ENCODE measurements around the gene SHOX. TPM values are rescaled to one million over a fixed set of nuclear protein-coding genes. Genes with fewer than 3 reads are reported as not detected.
A peak's percentile ranks its signal among the peaks of the same experiment; 100 is the strongest.

The SHOX gene
- not detected in 2 replicates for total RNA-seq (ENCODE audit: low replicate concordance)
- long read RNA-seq = 0 reads

DNA sequence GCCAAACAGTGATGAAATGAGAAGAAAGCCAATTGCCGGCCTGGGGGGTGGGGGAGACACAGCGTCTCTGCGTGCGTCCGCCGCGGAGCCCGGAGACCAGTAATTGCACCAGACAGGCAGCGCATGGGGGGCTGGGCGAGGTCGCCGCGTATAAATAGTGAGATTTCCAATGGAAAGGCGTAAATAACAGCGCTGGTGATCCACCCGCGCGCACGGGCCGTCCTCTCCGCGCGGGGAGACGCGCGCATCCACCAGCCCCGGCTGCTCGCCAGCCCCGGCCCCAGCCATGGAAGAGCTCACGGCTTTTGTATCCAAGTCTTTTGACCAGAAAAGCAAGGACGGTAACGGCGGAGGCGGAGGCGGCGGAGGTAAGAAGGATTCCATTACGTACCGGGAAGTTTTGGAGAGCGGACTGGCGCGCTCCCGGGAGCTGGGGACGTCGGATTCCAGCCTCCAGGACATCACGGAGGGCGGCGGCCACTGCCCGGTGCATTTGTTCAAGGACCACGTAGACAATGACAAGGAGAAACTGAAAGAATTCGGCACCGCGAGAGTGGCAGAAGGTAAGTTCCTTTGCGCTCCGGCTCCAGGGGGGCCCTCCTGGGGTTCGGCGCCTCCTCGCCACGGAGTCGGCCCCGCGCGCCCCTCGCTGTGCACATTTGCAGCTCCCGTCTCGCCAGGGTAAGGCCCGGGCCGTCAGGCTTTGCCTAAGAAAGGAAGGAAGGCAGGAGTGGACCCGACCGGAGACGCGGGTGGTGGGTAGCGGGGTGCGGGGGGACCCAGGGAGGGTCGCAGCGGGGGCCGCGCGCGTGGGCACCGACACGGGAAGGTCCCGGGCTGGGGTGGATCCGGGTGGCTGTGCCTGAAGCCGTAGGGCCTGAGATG, at the start of gene SHOX:
TSS of gene SHOX (plus strand) at position 180 of the 885 bp plus-strand sequence. CDS start at position 287, 107 bp downstream.
- TF ChIP-seq, protein P1, sequence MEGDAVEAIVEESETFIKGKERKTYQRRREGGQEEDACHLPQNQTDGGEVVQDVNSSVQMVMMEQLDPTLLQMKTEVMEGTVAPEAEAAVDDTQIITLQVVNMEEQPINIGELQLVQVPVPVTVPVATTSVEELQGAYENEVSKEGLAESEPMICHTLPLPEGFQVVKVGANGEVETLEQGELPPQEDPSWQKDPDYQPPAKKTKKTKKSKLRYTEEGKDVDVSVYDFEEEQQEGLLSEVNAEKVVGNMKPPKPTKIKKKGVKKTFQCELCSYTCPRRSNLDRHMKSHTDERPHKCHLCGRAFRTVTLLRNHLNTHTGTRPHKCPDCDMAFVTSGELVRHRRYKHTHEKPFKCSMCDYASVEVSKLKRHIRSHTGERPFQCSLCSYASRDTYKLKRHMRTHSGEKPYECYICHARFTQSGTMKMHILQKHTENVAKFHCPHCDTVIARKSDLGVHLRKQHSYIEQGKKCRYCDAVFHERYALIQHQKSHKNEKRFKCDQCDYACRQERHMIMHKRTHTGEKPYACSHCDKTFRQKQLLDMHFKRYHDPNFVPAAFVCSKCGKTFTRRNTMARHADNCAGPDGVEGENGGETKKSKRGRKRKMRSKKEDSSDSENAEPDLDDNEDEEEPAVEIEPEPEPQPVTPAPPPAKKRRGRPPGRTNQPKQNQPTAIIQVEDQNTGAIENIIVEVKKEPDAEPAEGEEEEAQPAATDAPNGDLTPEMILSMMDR (conservative IDR thresholded peaks at IDR 0.05) = no peak
- peaks cover 8% of the 10 kb centered on the region for H3K4me1 Mint-ChIP-seq (ENCODE audit: unreplicated experiment)
- H3K27ac Mint-ChIP-seq = no peak within 1 kb of the TSS
- peak within 1 kb of the TSS; percentile 61 for H3K4me3 Mint-ChIP-seq
- peaks cover 92% of the 10 kb centered on the region for H3K27me3 Mint-ChIP-seq
- no peak for DNase-seq (ENCODE audit: extremely low spot score, unreplicated experiment)
- no peaks in the 10 kb centered on the region for H3K9me3 Mint-ChIP-seq
- no peaks in the 10 kb centered on the region for H3K36me3 Mint-ChIP-seq

DNA sequence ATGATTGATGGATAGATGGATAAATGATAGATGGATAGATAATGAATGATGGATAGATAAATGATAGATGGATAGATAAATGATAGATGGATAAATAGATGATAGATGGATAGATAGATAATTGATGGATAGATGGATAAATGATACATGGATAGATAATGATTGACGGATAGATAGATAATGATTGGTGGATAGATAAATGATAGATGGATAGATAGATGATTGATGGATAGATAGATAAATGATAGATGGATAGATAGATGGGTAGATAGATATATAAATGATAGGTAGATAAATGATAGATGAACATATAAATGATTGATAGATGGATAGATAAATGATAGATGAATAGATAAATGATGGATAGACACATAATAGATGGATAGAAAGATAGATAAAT, 49.5 kb upstream of the SHOX start:
- Mint-ChIP-seq H3K36me3 (peaks cover 3% of the 10 kb centered on the region), H3K27me3 (peaks cover 47% of the 10 kb centered on the region), H3K4me3 (no peak overlapping the region), H3K27ac (no peak overlapping the region), H3K4me1 (ENCODE audit: unreplicated experiment) (no peaks in the 10 kb centered on the region), H3K9me3 (no peaks in the 10 kb centered on the region)
- TF ChIP-seq, protein P1 (conservative IDR thresholded peaks at IDR 0.05) = no peak
- no peak for DNase-seq (ENCODE audit: extremely low spot score, unreplicated experiment)

DNA sequence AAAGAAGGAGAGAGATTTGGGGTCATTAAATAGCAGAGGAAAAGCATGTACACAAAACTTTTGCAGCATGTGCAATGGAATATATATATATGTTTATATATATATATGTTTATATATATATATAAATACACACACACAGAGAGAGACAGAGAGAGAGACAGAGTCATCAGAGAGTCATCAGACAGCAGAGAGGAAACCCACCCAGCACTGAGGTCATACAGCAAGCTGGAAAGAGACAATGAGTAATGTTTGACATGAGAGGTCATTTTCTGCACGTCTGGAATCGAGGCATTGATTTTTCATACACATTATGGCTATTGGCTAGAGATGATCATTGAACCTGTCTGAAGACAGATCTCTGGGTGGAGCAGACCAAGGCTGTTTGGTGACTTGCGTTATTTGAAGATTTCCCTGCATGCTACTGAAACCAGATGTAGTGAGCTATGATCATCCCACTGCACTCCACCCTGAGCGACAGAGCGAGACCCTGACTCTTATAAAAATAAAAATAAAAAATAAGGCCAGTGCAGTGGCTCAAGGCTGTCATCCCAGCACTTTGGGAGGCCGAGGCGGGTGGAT, 48.8 kb upstream of the SHOX start:
- no peak overlapping the region for H3K4me3 Mint-ChIP-seq
- peaks cover 3% of the 10 kb centered on the region for H3K36me3 Mint-ChIP-seq
- H3K27ac Mint-ChIP-seq = no peak overlapping the region
- TF ChIP-seq, protein P1 (conservative IDR thresholded peaks at IDR 0.05) = no peak
- DNase-seq (ENCODE audit: extremely low spot score, unreplicated experiment) = no peak
- no peaks in the 10 kb centered on the region for H3K4me1 Mint-ChIP-seq (ENCODE audit: unreplicated experiment)
- H3K27me3 Mint-ChIP-seq = peaks cover 48% of the 10 kb centered on the region
- no peaks in the 10 kb centered on the region for H3K9me3 Mint-ChIP-seq

DNA sequence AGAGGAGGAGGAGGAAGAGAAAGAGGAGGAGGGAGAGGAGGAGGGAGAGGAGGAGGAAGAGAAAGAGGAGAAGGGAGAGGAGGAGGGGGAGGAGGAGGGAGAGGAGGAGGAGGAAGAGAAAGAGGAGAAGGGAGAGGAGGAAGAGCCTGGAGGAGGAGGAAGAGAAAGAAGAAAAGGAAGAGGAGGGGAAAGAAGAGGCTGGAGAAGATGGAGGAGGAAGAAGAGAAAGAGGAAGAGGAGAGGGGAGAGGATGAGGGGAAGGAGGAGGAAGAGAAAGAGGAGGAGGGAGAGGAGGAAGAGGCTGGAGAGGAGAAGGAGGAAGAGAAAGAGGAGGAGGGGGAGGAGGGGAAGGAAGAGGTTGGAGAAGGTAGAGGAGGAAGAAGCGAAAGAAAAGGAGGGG, 46.0 kb upstream of the SHOX start:
- Mint-ChIP-seq H3K36me3 (peaks cover 3% of the 10 kb centered on the region), H3K4me3 (no peak overlapping the region), H3K27me3 (peaks cover 40% of the 10 kb centered on the region), H3K9me3 (no peaks in the 10 kb centered on the region), H3K4me1 (ENCODE audit: unreplicated experiment) (no peaks in the 10 kb centered on the region), H3K27ac (no peak overlapping the region)
- TF ChIP-seq, protein P1 (conservative IDR thresholded peaks at IDR 0.05) = no peak
- no peak for DNase-seq (ENCODE audit: extremely low spot score, unreplicated experiment)

DNA sequence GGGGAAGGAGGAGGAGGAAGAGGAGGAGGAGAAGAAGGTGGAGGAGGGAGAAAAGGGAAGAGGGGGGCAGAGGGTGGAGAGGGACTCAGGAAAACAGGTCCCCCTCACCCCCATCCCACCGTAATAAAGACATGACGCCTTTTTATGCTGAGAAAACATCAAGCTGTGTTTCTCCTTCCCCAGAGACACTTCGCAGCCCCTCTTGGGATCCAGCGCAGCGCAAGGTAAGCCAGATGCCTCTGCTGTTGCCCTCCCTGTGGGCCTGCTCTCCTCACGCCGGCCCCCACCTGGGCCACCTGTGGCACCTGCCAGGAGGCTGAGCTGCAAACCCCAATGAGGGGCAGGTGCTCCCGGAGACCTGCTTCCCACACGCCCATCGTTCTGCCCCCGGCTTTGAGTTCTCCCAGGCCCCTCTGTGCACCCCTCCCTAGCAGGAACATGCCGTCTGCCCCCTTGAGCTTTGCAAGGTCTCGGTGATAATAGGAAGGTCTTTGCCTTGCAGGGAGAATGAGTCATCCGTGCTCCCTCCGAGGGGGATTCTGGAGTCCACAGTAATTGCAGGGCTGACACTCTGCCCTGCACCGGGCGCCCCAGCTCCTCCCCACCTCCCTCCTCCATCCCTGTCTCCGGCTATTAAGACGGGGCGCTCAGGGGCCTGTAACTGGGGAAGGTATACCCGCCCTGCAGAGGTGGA, 45.3 kb upstream of the SHOX start:
- peak; percentile 60 for DNase-seq (ENCODE audit: extremely low spot score, unreplicated experiment)
- TF ChIP-seq, protein P1 (conservative IDR thresholded peaks at IDR 0.05) = no peak
- Mint-ChIP-seq H3K27me3 (peaks cover 40% of the 10 kb centered on the region), H3K36me3 (peaks cover 3% of the 10 kb centered on the region), H3K27ac (no peak overlapping the region), H3K4me1 (ENCODE audit: unreplicated experiment) (no peaks in the 10 kb centered on the region), H3K9me3 (no peaks in the 10 kb centered on the region), H3K4me3 (no peak overlapping the region)
